Left ventricle myocardium inferior (tissue), 1 donor: ENCODE results near the gene ATP8B2. TPM values are rescaled to one million over a fixed set of nuclear protein-coding genes. Genes with fewer than 3 reads are reported as not detected.

Source experiments
- DNase-seq: peaks from one replicate; pipeline ENCODE4 v3.0.0-alpha.2; 2020
- H3K27ac ChIP-seq: fragments of 200-600 bp; replicated peaks from 2 replicates; pipeline ENCODE4 v1.8.0; 2021
- H3K27me3 ChIP-seq: fragments of 200-600 bp; 2 replicates; pipeline ENCODE4 v1.8.0; 2021; ENCODE audit warnings: low read depth
- H3K36me3 ChIP-seq: fragments of 200-600 bp; 2 replicates; pipeline ENCODE4 v1.8.0; 2021
- H3K4me1 ChIP-seq: fragments of 200-600 bp; 2 replicates; pipeline ENCODE4 v1.8.0; 2021
- H3K4me3 ChIP-seq: fragments of 200-600 bp; 2 replicates; pipeline ENCODE4 v1.8.0; 2021; ENCODE audit warnings: mild to moderate bottlenecking, moderate library complexity
- H3K9me3 ChIP-seq: fragments of 200-600 bp; replicated peaks from 2 replicates; pipeline ENCODE4 v1.8.0; 2021
- CTCF ChIP-seq: fragments of 200-600 bp; IDR thresholded peaks from 2 replicates; pipeline ENCODE4 v1.8.0; 2021; ENCODE audit warnings: antibody characterized with exemption, mild to moderate bottlenecking, borderline replicate concordance
- intact Hi-C: fragments of 100-400 bp; cut with micrococcal nuclease; formaldehyde crosslinking; loops from one replicate; pipeline ENCODE4 v1.11.0; 2022
- total RNA-seq: library from RNA; stranded (reverse); fragmentation: NEBNext Ultra II Directional; extraction: Animal tissue kit (Norgen Biotek cat#: 25700); gene quantifications from one replicate; pipeline ENCODE4 v1.2.1, GENCODE V29; 2021
- donor health status: DM: no; HTN: yes; CAD: no; lungs with severe emphysema.

Gene ATP8B2
- total RNA-seq, 1 donor from 2014 or later: 11.8 TPM

- peak overlapping the region; percentile 85 for H3K4me3 ChIP-seq
- no peaks in the 10 kb centered on the region for H3K27me3 ChIP-seq
- H3K9me3 ChIP-seq: no peaks in the 10 kb centered on the region
- intact Hi-C loops: no loop called here
- no peak for DNase-seq
- no peak for TF ChIP-seq CTCF
- H3K4me1 ChIP-seq: peaks cover 58% of the 10 kb centered on the region
- H3K36me3 ChIP-seq: no peaks in the 10 kb centered on the region
- H3K27ac ChIP-seq: no peak overlapping the region
Observed at GRCh38 chr1:154324241-154324640, 1.1 kb upstream of the ATP8B2 start.

GRCh38 chr1:154325583-154326545, 539 bp downstream of the ATP8B2 start:
- peak; percentile 65 for TF ChIP-seq CTCF
- H3K27me3 ChIP-seq: no peaks in the 10 kb centered on the region
- H3K27ac ChIP-seq: peak overlapping the region; percentile 90
- peak; percentile 63 for DNase-seq
- H3K4me1 ChIP-seq: peaks cover 62% of the 10 kb centered on the region
- H3K9me3 ChIP-seq: no peaks in the 10 kb centered on the region
- peak overlapping the region; percentile 85 for H3K4me3 ChIP-seq
- intact Hi-C loops: no loop called here
- no peaks in the 10 kb centered on the region for H3K36me3 ChIP-seq

- Histone ChIP-seq H3K27me3 (no peaks in the 10 kb centered on the region), H3K4me3 (peak overlapping the region; percentile 85), H3K27ac (peak overlapping the region; percentile 90), H3K4me1 (peaks cover 56% of the 10 kb centered on the region), H3K9me3 (no peaks in the 10 kb centered on the region), H3K36me3 (peaks cover 8% of the 10 kb centered on the region)
- TF ChIP-seq CTCF: peak; percentile 39
- intact Hi-C loops: no loop called here
- DNase-seq: peak; percentile 38
Observed at GRCh38 chr1:154326546-154327465, 1.5 kb downstream of the ATP8B2 start.

GRCh38 chr1:154327466-154328317, 2.4 kb downstream of the ATP8B2 start:
- Histone ChIP-seq H3K4me1 (peaks cover 56% of the 10 kb centered on the region), H3K27ac (peak overlapping the region; percentile 90), H3K4me3 (peak overlapping the region; percentile 66), H3K36me3 (peaks cover 16% of the 10 kb centered on the region), H3K9me3 (no peaks in the 10 kb centered on the region), H3K27me3 (no peaks in the 10 kb centered on the region)
- intact Hi-C loops: no loop called here
- DNase-seq: no peak
- no peak for TF ChIP-seq CTCF
